Thyroid gland (tissue), 4 donors: Measurements from ENCODE around the gene RGS16.

Experiments used
- CTCF ChIP-seq, 6 experiments: fragments of 200-600 bp in 3 of 6; fragments of 450-650 bp in 3 of 6; sonication (generic) in 3 of 6; IDR thresholded peaks; one replicate each; pipeline ENCODE4 v1.5.1; 2016 to 2019; ENCODE audit warnings: antibody characterized with exemption in 6 of 6, mild to moderate bottlenecking in 2 of 6, inconsistent platforms in 1 of 6, moderate library complexity in 1 of 6
- POLR2A ChIP-seq, 2 donors: fragments of 450-650 bp; IDR thresholded peaks; one replicate each; pipeline ENCODE4 v1.6.1; 2017; ENCODE audit warnings: antibody characterized with exemption in 2 of 2, mild to moderate bottlenecking in 2 of 2, moderate library complexity in 1 of 2

DNA sequence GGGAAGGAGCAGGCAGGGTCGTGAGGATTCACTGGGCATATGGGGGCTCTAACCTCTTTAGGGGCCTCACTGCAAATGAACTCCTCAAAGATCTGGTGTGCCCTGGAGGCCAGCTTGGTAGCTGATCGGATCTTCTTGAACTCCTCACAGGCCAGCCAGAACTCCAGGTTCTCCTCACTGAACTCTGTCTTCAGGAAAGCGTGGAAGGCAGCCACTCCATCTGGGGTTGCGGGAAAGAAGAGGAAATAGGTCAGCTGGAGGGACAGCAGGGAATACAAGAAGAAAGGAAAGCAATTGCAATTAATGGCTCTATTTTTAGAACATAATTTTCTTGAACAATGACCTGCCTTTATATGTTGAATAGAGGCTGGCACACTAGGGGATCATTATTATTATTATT, 2.3 kb downstream of the RGS16 start:
- no peak for TF ChIP-seq POLR2A (IDR thresholded peaks at IDR 0.05)
- TF ChIP-seq CTCF (IDR thresholded peaks at IDR 0.05) = no peak
